NCI-H1092 (cell line): ENCODE results near the gene MED8.

Experiments used
- DNase-seq: peaks from one replicate; lab custom pipeline; 2025; lab: John Stamatoyannopoulos, UW

MED8 gene

DNA sequence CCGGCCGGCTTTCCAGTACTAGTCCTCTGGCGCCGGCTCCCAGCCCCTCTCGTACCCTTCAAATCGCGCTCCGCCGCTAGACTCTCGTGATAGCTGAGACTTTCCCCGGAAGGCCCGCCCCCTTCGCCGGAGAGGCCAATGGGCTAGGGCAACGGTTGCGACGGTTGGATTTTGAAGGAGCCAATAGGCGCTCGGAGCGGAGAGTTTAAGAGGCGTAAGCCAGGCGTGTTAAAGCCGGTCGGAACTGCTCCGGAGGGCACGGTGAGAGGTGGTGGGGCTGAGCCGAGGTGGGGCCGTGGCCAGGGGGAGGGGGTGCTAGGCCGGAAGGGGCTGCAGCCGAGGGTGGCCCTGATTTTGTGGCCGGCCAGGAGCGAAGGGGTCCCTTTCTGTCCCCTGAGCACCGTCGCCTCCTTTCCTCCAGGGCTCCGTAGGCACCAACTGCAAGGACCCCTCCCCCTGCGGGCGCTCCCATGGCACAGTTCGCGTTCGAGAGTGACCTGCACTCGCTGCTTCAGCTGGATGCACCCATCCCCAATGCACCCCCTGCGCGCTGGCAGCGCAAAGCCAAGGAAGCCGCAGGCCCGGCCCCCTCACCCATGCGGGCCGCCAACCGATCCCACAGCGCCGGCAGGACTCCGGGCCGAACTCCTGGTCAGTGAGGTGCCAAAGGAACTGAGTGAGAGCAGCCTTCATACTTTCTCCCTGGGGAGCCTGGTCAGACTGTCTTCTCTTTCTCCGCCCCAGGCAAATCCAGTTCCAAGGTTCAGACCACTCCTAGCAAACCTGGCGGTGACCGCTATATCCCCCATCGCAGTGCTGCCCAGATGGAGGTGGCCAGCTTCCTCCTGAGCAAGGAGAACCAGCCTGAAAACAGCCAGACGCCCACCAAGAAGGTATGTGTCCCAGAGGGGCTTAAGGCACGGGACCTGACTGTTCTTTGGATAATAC, 30.6 kb downstream of the MED8 start, which contains the start of gene CDC20:
TSS of gene CDC20 (plus strand) at position 236 of the 948 bp plus-strand sequence. CDS start at position 471, 235 bp downstream.
- peak; percentile 99 for DNase-seq

DNA sequence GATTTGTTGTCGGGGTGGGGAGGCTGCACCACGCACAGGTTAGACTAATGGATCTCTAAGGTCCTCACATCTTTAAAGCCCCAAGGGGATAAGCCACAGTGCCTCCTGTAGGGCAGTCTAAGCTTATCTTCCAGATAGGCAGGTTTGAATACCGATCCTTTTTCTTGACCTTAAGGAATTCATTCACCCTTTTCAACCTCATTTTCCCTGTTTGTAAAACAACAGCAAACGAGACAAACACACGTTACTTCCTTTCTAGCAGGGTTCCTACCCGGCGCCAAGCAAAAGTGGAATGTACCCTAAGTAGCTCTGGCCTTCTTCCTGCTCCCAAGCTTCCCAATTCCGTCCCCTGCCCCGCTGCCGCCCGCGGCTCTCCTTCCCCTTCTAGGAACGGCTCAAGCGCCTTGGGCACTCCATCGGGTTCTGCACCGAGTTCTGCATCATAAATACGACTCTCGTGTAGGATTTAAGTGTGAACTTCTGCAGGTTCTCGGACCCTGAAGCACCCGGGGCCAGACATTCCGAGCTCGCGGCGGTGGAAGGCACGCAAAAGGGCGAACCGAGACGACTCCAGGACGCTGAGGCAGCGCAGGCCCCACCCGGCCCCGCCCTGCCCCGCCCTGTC, 31.4 kb downstream of the MED8 start:
- peak; percentile 17 for DNase-seq

GRCh38 chr1:43357251-43357650, 32.3 kb downstream of the MED8 start:
- no peak for DNase-seq

DNA sequence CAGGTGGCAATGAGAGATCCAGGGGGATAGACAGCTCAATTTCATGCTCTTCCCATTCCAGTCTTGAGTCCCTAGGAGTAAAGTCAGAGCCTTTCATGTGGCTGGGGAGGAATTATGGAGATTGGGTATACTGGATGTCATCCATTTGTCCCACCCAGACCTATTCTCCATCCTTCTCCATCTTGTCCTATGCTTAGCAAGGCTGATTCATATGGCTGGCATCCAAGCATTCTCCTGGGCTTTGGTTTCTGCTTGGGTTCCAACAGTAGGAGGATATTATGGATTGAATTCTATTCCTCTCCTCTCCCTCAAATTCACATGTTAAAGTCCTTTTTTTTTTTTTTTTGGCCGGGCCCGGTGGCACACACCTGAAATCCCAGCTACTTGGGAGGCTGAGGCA, 34.7 kb downstream of the MED8 start:
- DNase-seq: no peak

- DNase-seq: no peak
Observed at GRCh38 chr1:43354471-43354870, 35.1 kb downstream of the MED8 start.

- no peak for DNase-seq
Observed at GRCh38 chr1:43352881-43353280, 36.7 kb downstream of the MED8 start.

DNA sequence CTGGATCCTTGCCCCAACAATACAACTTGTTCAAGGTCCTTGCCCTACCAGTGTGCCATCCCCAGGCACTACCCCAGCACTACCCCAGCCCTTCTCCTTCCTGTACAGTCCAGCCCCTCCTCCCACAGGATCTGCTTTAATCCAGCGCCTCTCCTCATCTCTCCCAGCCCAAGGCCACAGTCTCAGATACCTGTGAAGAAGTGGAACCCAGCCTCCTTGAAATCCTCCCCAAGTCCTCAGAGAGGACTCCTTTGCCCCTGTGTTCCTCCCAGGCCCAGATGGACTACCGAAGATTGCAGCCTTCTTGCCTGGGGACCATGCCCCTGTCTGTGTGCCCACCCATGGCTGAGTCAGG, 37.3 kb downstream of the MED8 start:
- no peak for DNase-seq

- no peak for DNase-seq
Observed at GRCh38 chr1:43351421-43352350, 37.9 kb downstream of the MED8 start.

GRCh38 chr1:43350976-43351375, 38.6 kb downstream of the MED8 start:
- DNase-seq: no peak

DNA sequence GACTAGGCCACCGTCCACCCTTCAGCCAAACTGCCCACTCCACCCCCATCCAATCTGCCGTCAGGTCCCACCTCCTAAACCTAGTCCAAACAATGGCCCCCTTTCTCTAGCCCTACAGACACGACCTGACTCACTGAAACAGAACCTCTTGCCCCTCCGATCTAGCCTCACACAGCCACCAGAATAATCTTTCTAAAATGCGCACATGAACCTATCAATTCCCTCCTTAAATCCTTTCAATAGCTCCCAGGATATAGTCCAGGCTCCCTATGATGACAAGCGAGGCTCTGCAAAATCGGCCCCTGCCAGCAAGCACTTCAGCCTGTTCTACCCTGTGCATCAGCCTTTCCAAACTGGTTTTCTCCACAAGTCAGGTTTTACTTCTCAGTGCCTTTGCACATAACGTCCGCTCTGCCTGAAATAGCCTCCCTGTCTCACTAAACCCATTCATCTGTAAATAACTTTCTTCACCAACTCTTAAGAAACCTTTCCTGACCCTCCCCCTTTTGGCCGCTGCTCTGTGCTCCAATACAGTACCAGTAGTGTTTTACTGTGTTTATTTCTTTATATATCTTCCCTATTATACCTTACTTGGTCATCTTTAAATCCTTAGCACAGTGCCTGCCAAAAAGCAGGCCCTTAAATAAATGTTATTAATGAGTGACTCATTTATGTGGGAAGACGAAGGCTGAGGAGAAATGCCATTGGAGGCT, 39.9 kb downstream of the MED8 start:
- DNase-seq: no peak

- DNase-seq: peak; percentile 96
Observed at GRCh38 chr1:43348809-43349593, 40.6 kb downstream of the MED8 start.

GRCh38 chr1:43348343-43348808, 41.2 kb downstream of the MED8 start:
- no peak for DNase-seq

DNA sequence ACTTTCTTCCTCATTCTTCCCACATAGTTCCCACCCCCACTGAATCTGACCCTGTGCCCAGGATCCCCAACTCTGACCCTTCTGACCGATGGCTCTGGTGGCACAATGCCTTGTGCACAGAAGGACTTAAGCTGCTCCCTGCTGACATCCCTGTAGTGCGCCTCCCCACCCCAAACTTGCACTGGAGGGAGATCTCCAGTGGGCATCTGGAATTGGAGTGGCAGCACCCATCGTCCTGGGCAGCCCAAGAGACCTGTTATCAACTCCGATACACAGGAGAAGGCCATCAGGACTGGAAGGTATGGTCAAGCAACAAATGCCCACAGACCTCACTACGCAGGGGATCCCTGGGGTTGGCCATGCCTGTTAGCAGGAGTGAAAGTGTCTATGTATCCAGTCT, 43.0 kb downstream of the MED8 start:
- DNase-seq: no peak

DNA sequence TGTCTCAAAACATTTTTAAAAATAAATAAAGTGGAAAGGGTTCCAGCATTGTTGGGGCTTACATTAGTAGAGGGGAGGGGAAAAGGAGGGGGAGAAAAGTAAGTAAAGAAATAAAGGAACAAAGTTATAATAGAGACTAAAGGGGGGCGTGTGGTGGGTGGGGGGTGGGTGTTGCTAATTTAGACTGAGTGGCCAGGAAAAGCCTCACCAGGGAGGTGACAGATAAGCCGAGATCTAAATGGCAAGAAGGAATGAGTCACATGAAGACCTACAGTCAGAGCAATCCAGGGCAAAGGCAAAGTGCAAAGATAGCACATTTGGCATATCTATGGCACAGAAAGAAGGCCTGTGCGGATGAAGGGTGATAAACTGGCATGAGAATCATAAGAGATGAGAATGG, 44.5 kb downstream of the MED8 start:
- no peak for DNase-seq

DNA sequence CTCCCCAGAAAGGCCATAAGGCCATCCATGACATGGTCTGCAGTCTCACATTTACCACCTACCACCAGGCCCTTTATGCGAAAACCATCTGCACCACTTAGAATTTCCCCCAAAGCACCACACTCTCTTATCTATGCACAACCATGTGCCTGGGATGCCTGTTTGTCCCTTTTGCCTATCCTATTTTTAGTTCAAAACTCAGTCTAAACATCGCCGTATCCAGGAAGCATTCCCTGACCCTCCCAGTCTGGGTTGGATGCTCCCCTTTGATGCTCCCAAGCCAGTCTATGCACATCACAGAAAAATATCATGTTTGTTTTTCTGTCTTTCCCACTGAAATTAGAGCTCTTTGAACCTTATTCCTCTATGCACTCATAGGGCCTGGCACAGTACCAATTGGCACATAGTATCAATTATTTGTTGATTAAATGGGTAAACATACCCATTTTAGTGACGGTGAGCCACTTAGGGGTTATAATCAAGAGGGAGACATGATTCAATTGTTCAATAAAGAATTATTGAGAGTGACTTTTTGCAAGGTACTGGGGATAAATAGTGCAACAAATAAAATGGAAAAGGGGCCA, 45.2 kb downstream of the MED8 start:
- no peak for DNase-seq

- DNase-seq: no peak
Observed at GRCh38 chr1:43340559-43340958, 49.0 kb downstream of the MED8 start.

- DNase-seq: no peak
Observed at GRCh38 chr1:43339584-43340232, 49.9 kb downstream of the MED8 start.

GRCh38 chr1:43338001-43338400, 51.6 kb downstream of the MED8 start:
- DNase-seq: no peak

DNA sequence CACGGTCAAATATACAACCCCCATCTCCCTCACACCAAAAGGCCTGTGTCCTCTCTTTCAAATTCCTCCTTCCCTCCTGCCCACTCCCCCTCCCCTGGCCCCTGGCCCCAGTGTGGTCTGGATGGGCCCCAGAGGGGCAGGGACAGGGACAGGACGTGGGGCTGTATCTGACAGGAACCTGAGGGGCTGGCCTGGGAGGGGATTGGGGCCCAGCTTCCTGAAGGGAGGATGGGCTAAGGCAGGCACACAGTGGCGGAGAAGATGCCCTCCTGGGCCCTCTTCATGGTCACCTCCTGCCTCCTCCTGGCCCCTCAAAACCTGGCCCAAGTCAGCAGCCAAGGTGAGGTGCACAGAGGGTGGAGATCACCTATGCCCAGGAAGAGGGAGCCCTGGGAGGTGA, 52.0 kb downstream of the MED8 start, which contains the start of gene MPL:
TSS of gene MPL (plus strand) at position 231 of the 400 bp plus-strand sequence. CDS start at position 262, 31 bp downstream.
- DNase-seq: no peak
